GM10248 (cell line): ENCODE data around the gene LRRIQ4.

Experiments used
- CTCF ChIA-PET: fragments of 300-600 bp; sonication (Branson Sonifier 250); formaldehyde crosslinking; extraction: SDS; loops from one replicate; lab custom pipeline; 2021; ENCODE audit warnings: antibody characterized with exemption; lab: Yijun Ruan, JAX
- POLR2A ChIA-PET: fragments of 350-650 bp; sonication (Branson Sonifier 250); formaldehyde crosslinking; extraction: SDS; loops from one replicate; lab custom pipeline; 2020; ENCODE audit warnings: antibody characterized with exemption; lab: Yijun Ruan, JAX
- DNase-seq: peaks from one replicate; pipeline ENCODE4 v3.0.0; 2012; ENCODE audit errors: extremely low spot score
- TF ChIP-seq, protein P1 (sequence below): IDR thresholded peaks from 2 replicates; pipeline ENCODE4 v1.5.1; 2012; ENCODE audit warnings: mild to moderate bottlenecking, low read depth; ENCODE audit errors: extremely low read depth, missing control alignments, control extremely low read depth

The LRRIQ4 gene

DNA sequence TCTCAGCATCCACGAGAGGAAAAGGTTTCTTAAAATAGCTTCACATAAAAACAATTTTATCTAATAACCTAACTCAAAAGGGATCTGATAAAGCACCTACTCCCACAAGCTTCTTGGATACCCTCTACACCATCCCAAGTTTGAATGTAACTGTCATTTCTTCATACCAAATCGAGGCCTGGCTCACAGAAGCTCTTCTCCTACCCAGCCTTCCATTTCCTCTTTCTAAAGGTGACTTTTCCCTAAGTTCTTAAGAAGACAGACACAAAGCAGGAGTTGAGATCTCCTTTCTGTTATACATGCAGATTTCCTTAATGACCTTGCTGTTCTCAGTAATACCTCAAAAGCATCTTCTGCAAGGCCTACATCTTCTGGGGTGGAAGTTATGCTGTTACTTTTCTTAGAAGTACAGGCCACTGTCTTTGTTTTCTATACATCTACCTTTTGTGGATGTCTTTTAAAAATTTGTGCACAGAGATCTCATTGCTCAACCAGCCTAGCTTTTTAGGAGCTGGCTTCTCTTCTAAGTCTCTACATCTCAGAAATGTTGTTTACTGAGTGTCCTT is 3.4 kb upstream of the LRRIQ4 start:
- ChIA-PET CTCF (interaction anchor here (0.8 to 1.5 kb wide), 3 partner anchors 16 to 25 kb away, joined by 3 to 4 read pairs (median 3); no protein-coding TSS in a partner anchor), POLR2A (no interaction called here)
- TF ChIP-seq, protein P1, sequence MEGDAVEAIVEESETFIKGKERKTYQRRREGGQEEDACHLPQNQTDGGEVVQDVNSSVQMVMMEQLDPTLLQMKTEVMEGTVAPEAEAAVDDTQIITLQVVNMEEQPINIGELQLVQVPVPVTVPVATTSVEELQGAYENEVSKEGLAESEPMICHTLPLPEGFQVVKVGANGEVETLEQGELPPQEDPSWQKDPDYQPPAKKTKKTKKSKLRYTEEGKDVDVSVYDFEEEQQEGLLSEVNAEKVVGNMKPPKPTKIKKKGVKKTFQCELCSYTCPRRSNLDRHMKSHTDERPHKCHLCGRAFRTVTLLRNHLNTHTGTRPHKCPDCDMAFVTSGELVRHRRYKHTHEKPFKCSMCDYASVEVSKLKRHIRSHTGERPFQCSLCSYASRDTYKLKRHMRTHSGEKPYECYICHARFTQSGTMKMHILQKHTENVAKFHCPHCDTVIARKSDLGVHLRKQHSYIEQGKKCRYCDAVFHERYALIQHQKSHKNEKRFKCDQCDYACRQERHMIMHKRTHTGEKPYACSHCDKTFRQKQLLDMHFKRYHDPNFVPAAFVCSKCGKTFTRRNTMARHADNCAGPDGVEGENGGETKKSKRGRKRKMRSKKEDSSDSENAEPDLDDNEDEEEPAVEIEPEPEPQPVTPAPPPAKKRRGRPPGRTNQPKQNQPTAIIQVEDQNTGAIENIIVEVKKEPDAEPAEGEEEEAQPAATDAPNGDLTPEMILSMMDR, result no peak
- no peak for DNase-seq

DNA sequence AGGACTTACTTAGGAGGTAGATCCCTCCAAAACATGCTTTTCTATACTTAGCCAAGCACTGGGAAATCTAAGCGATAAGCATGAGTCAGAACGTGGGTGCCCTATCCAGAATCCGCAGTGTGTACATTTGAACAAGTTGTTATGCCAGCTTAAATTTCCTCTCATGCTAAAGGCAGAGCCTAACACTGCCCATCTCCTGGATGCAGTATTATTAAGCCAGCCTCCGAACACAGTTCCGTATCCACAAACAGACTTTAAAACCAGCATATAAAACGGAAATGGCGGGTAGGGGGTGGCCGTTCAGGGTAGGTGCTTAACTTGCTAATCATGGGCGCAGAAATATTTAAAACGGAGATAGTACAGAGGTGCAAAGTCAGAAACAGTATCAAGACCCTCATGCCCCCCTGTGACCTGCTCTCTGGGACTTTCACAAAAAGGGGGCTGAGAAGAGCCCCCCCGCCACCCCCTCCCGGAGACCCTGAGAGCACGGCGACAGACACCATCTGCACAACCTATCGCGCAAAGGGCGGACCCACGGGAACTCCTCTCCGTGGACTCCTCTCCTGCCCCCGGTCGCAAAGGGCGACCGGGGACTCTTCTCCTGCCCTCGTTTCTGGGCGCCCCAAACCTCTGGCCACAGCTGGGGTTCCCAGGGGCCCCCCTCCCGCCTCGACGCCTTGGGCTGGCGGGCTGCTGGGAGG is 889 bp upstream of the LRRIQ4 start:
- peak; percentile 32 for DNase-seq
- POLR2A ChIA-PET, result interaction anchor here (1.0 kb wide), 1 partner anchor 10 kb away, joined by 3 read pairs; no protein-coding TSS in a partner anchor
- CTCF ChIA-PET, result interaction anchor here (0.7 to 2.4 kb wide), 10 partner anchors 8 to 167 kb away, joined by 3 to 11 read pairs (median 4); partner anchors contain the start of gene MYNN
- TF ChIP-seq, protein P1, result no peak

DNA sequence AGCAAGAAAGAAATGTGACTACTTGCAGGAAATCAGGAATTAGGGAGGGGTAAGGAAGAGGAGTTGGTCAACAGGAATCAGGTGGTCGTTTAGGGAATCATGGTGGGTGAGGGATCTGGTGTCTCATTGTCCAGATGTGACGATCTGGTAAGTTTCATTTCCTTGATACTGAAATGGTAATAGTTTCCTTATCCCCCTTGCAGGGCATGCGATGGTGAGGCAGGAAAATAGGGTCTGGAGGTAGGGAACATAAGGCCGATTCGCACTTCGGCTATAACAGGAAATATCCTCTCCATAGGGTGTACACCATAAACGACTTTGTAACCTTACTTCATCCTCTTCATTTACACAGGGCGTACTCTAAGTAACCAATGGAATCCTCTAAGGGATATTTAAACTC is 608 bp downstream of the LRRIQ4 start:
- POLR2A ChIA-PET, result interaction anchor here (0.6 to 0.9 kb wide), 2 partner anchors 28 to 152 kb away, joined by 3 to 6 read pairs; no protein-coding TSS in a partner anchor
- no peak for DNase-seq
- TF ChIP-seq, protein P1, result no peak
- CTCF ChIA-PET, result interaction anchor here (0.9 to 2.1 kb wide), 8 partner anchors 9 to 165 kb away, joined by 3 to 7 read pairs (median 4); partner anchors contain the start of gene SAMD7

GRCh38 chr3:169813757-169814517 is 1.3 kb downstream of the LRRIQ4 start:
- CTCF ChIA-PET, result interaction anchor here (0.7 to 2.1 kb wide), 8 partner anchors 8 to 97 kb away, joined by 3 to 7 read pairs (median 3); partner anchors contain the start of genes ACTRT3 and SAMD7
- DNase-seq, result peak; percentile 76
- POLR2A ChIA-PET, result interaction anchor here (0.9 kb wide), 1 partner anchor 151 kb away, joined by 3 read pairs; no protein-coding TSS in a partner anchor
- TF ChIP-seq, protein P1, result peak; percentile 70

DNA sequence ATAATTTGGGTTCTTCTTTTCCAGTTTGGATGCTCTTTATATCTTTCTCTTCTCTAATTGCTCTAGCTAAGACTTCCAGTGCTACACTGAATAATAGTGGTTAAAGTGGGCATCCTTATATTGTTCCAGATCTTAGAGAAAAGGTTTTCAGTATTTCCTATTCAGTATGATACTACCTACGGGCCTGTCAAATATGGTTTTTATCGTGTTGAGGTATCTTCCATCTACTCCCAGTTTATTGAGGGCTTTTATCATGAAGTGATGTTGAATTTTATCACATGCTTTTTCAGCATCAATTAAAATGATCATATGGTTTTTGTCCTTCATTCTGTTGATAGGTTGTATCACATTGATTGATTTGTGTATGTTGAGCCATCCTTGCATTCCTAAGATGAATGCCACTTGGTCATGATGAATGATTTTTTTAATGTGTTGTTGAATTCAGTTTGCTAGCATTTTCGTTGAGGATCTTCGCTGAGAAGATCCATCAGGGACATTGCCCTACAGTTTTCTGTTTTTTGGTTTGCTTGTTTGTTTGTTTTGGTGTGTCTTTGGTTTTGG is 3.0 kb downstream of the LRRIQ4 start:
- CTCF ChIA-PET, result interaction anchor here (1.0 kb wide), 1 partner anchor 14 kb away, joined by 3 read pairs; no protein-coding TSS in a partner anchor
- TF ChIP-seq, protein P1, result no peak
- no peak for DNase-seq
- POLR2A ChIA-PET, result no interaction called here
